SIG-M5 (cell line): ENCODE measurements around the gene RAI1.
"Not testable (repeated sequence)": the region's sequence is repeated elsewhere in the genome, so short reads cannot be mapped to it uniquely, and the experiment has no call there.

Experiments used
- DNase-seq: peaks from one replicate; lab custom pipeline; 2025; lab: John Stamatoyannopoulos, UW

Gene RAI1

GRCh38 chr17:17800504-17801021, 119.3 kb downstream of the RAI1 start:
- no peak for DNase-seq

GRCh38 chr17:17801800-17802481, 120.7 kb downstream of the RAI1 start:
- DNase-seq: no peak

GRCh38 chr17:17804007-17804406, 122.7 kb downstream of the RAI1 start:
- DNase-seq: no peak

- no peak for DNase-seq
Observed at GRCh38 chr17:17805575-17805974, 124.3 kb downstream of the RAI1 start.

- no peak for DNase-seq
Observed at GRCh38 chr17:17806035-17806434, 124.8 kb downstream of the RAI1 start.

GRCh38 chr17:17806611-17807274, 125.5 kb downstream of the RAI1 start:
- no peak for DNase-seq

- DNase-seq: no peak
Observed at GRCh38 chr17:17807440-17807839, 126.2 kb downstream of the RAI1 start.

GRCh38 chr17:17808200-17808599, 126.9 kb downstream of the RAI1 start:
- not testable (repeated sequence) for DNase-seq

- DNase-seq: no peak
Observed at GRCh38 chr17:17808706-17809432, 127.6 kb downstream of the RAI1 start.

GRCh38 chr17:17809531-17810083, 128.3 kb downstream of the RAI1 start:
- DNase-seq: no peak

GRCh38 chr17:17810084-17810894, 129.0 kb downstream of the RAI1 start:
- no peak for DNase-seq

GRCh38 chr17:17810895-17811248, 129.6 kb downstream of the RAI1 start:
- no peak for DNase-seq

- no peak for DNase-seq
Observed at GRCh38 chr17:17811381-17812210, 130.3 kb downstream of the RAI1 start.

GRCh38 chr17:17812211-17813054, 131.2 kb downstream of the RAI1 start:
- DNase-seq: no peak

GRCh38 chr17:17813055-17813724, 131.9 kb downstream of the RAI1 start:
- DNase-seq: no peak

- DNase-seq: no peak
Observed at GRCh38 chr17:17813725-17814095, 132.5 kb downstream of the RAI1 start.

GRCh38 chr17:17814162-17815061, 133.2 kb downstream of the RAI1 start:
- no peak for DNase-seq

- DNase-seq: no peak
Observed at GRCh38 chr17:17815062-17815406, 133.8 kb downstream of the RAI1 start.
